Adipocyte (in vitro differentiated cells): ENCODE results near the gene EIF1AD.
A peak's percentile ranks its signal among the peaks of the same experiment; 100 is the strongest.
"Not testable (repeated sequence)": the region's sequence is repeated elsewhere in the genome, so short reads cannot be mapped to it uniquely, and the experiment has no call there.

Experiments used
- DNase-seq: peaks from one replicate; pipeline ENCODE4 v3.0.0-alpha.2; 2015; ENCODE audit warnings: low read depth
- H3K27me3 ChIP-seq: replicated peaks from 2 replicates; pipeline ENCODE4 v1.7.0; 2013; ENCODE audit warnings: mild to moderate bottlenecking, low read length, moderate library complexity; ENCODE audit not compliant: control insufficient read depth, insufficient read depth
- H3K36me3 ChIP-seq: 2 replicates; pipeline ENCODE4 v1.7.0; 2013; ENCODE audit warnings: low read length, mild to moderate bottlenecking, moderate library complexity; ENCODE audit not compliant: control insufficient read depth, insufficient read depth, severe bottlenecking
- H3K4me1 ChIP-seq: 2 replicates; pipeline ENCODE4 v1.7.0; 2013; ENCODE audit warnings: mild to moderate bottlenecking, low read length, moderate library complexity; ENCODE audit not compliant: control insufficient read depth, insufficient read depth
- H3K4me3 ChIP-seq: 2 replicates; pipeline ENCODE4 v1.7.0; 2013; ENCODE audit warnings: mild to moderate bottlenecking, low read length, moderate library complexity
- H3K9ac ChIP-seq: 2 replicates; pipeline ENCODE4 v1.7.0; 2013; ENCODE audit warnings: mild to moderate bottlenecking, low read length, moderate library complexity
- H3K9me3 ChIP-seq: 2 replicates; pipeline ENCODE4 v1.7.0; 2013; ENCODE audit warnings: mild to moderate bottlenecking, low read length, moderate library complexity; ENCODE audit not compliant: control insufficient read depth

The EIF1AD gene

DNA sequence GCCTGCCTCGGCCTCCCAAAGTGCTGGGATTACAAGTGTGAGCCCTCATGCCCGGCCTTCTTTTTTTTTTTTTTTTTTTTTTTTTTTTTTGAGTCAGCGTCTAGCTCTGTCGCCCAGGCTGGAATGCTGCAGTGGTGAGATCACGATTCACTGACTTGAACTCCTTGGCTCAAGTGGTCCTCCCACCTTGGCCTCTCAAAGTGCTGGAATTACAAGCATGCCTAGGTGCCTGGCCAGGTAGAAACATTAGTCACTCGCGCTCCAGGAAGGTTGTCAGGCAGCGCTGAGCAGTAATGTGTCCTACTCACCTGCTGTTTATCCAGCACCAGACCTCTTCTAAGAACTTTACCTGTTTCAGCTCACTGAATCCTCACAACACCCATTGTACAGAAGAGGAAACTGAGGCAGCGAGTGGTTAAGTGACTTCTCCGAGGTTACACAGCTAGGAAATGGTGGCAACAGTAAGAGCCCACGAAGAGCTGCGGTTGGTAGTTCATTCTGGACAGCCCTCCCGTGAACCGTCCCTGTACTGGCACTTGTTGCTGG lies 9.4 kb upstream of the EIF1AD start:
- no peak for DNase-seq
- H3K27me3 ChIP-seq, result peaks cover 4% of the 10 kb centered on the region
- H3K36me3 ChIP-seq, result no peaks in the 10 kb centered on the region
- no peak overlapping the region for H3K4me3 ChIP-seq
- no peaks in the 10 kb centered on the region for H3K9me3 ChIP-seq
- H3K4me1 ChIP-seq, result no peaks in the 10 kb centered on the region
- no peak overlapping the region for H3K9ac ChIP-seq

DNA sequence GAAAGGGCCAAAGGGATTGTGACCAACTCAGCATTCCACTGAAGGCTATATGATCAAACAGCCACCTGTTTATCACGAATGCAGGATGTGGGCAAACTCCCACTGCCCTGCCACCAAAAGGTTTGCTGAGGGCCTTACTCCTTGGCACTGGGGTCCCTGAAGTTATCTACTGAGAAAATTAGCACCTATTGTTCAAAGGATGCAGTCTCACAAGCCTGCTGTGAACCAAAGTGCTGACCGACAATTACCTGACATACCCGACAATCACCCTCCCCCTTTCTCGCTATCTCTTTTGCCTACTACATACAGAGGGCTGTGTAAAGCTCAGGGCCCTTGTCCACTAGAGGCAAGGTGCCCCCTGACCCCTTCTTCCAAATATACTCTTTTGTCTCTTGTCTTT lies 8.1 kb upstream of the EIF1AD start:
- not testable (repeated sequence) for H3K9ac ChIP-seq, H3K4me3 ChIP-seq, H3K27me3 ChIP-seq, H3K36me3 ChIP-seq, DNase-seq, H3K4me1 ChIP-seq, H3K9me3 ChIP-seq

DNA sequence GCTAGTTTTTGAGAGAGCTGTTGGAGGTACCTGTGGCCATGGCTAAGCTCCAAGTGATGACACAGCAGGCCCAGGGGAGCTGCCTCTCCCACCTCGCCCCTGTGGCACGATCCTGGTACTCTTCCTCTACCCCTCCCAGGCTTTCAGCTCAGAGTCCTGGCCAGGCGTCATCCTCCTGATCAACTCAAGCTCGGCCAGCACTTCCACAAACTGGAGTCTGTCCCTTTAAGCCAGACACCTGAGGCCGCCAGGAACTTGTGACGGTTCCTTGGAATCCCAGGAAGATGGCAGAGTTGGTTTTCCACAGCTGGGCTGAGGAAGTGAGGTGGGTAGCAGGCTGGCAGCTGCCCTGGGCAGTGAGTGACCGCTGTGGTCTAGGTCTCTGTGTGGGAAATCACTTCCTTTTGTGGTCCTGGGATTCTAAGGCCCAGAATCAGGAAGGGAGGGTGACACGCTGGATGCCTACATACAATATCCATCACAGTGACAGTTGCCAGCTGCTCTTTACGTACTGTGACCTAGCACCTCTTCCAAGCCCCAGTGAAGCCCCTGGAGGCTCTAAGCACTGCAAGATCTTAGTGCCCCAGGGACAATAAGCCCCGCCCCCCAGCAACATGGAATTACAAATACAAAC lies 6.6 kb upstream of the EIF1AD start:
- Histone ChIP-seq H3K36me3 (peaks cover 17% of the 10 kb centered on the region), H3K9me3 (no peaks in the 10 kb centered on the region), H3K4me1 (no peaks in the 10 kb centered on the region), H3K4me3 (no peak overlapping the region), H3K27me3 (peaks cover 4% of the 10 kb centered on the region), H3K9ac (no peak overlapping the region)
- no peak for DNase-seq

DNA sequence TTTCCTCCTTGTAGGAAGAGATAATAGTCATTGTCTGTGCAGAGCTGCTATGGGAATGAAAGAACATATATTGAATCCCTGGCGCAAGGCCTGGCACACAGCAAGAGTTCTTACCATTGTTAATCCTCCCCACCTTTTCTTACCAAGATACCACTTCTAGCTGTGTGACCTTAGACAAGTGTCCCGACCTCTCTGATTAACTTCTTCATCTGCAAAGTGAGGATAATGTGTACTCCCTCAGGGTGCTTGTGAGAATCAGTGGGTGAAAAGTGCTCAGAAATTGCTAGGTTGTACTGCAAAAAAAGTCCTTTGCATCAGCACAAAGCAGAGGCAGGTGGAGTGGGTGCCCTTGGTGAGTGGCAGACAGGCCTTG lies 6.1 kb upstream of the EIF1AD start:
- Histone ChIP-seq H3K4me3 (no peak overlapping the region), H3K9me3 (no peaks in the 10 kb centered on the region), H3K4me1 (peaks cover 4% of the 10 kb centered on the region), H3K36me3 (peaks cover 17% of the 10 kb centered on the region), H3K27me3 (peaks cover 4% of the 10 kb centered on the region), H3K9ac (no peak overlapping the region)
- no peak for DNase-seq

DNA sequence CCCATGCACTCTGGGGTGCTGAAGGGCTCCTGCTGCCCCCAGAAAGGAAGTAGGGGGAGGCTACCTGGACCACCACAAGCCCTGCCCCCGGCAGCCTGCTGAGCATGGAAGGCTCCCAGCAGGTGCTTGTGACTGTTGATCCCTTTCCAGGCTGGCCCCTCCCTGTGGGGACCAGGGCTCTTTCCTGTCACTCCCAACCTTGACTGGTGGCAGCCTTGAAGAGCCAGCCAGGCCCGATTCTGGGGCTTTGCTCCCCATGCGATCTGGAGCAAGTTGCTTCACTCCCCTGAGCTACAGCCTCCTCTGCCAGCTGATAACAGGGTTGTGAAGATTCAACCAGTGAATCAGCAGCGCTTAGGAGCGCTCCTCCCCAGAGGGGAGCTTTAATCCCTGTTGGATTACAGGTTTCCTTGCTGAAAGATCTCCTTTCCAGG lies 5.3 kb upstream of the EIF1AD start:
- peaks cover 4% of the 10 kb centered on the region for H3K27me3 ChIP-seq
- H3K9ac ChIP-seq, result no peak overlapping the region
- H3K9me3 ChIP-seq, result no peaks in the 10 kb centered on the region
- H3K4me3 ChIP-seq, result no peak overlapping the region
- H3K36me3 ChIP-seq, result peaks cover 17% of the 10 kb centered on the region
- DNase-seq, result no peak
- peaks cover 7% of the 10 kb centered on the region for H3K4me1 ChIP-seq

DNA sequence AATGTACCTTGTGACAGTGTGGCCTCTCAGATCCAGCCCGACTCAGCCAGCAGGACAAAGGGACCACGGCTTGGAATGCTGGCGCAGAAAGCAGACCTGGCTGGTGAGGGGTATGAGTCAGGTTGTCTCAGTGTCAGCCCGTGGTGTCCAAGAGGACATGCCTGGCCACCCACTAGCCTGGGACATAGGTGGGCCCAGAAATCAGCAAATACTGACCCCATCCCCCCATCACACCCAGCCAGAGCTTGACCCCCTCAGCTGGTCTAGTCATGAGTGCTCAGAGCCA lies 4.9 kb upstream of the EIF1AD start:
- Histone ChIP-seq H3K9me3 (no peaks in the 10 kb centered on the region), H3K9ac (no peak overlapping the region), H3K36me3 (peaks cover 17% of the 10 kb centered on the region), H3K4me3 (no peak overlapping the region), H3K4me1 (peaks cover 7% of the 10 kb centered on the region), H3K27me3 (peaks cover 4% of the 10 kb centered on the region)
- no peak for DNase-seq

DNA sequence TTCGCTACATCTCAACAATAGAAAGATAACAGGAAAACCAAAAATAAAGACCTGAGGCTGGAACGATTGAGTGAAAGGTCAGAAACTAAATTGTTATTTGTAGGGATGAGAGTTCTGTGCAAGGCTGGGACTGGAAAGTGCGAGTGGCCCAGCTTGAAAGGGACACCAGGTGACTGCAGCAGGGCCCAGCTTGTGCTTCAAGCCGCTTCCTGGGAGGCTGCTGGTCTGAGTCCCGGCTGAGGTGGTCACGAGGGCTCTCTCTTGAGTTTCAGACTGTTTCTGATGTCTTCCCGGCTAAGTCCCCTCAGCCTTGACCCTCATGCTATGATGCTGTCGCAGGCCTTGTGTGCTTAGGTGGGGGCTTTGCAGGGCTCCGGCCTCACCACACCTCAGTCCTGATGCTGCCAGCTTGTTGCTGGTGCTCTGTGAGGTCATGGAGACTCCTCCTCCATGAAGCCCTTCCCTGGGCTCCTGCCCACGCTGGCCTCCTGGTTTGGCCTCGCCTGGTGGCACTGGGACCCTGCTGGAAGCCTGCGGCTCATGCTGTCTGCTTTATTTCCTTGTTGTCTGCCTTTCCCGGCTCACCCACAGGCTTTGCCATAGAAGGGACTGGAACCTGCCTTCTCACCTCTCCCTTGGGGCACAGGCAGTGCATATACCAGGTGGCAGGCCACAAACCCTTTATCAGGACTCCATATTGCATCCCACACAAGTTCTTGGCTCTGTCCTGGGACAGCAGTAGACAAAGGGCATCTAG lies 4.4 kb upstream of the EIF1AD start:
- Histone ChIP-seq H3K9ac (no peak overlapping the region), H3K9me3 (no peaks in the 10 kb centered on the region), H3K4me3 (no peak overlapping the region), H3K36me3 (peaks cover 17% of the 10 kb centered on the region), H3K4me1 (peaks cover 7% of the 10 kb centered on the region), H3K27me3 (no peaks in the 10 kb centered on the region)
- DNase-seq, result no peak

DNA sequence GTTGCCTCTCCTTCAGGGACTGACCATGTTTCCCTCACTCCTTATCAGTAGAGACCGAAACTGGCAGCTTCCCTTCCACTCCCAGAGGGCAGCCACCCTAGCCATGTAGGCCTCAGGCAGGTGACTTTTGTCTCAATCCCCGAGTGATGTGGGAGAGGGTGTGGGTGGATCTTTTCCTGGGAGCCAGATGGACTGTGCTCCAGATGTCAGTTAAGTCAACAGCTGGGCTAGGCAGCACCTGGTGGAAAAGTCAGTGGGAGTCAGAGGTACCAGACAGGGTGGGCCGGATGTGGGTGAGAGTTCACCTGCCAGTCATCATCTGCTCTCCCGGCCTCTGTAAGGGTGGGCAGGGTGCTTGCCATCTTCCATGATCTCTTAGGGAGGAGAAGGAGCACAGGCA lies 2.2 kb upstream of the EIF1AD start:
- no peak overlapping the region for H3K4me3 ChIP-seq
- no peaks in the 10 kb centered on the region for H3K27me3 ChIP-seq
- no peak overlapping the region for H3K9ac ChIP-seq
- H3K9me3 ChIP-seq, result no peaks in the 10 kb centered on the region
- peaks cover 14% of the 10 kb centered on the region for H3K4me1 ChIP-seq
- DNase-seq, result no peak
- peaks cover 28% of the 10 kb centered on the region for H3K36me3 ChIP-seq

DNA sequence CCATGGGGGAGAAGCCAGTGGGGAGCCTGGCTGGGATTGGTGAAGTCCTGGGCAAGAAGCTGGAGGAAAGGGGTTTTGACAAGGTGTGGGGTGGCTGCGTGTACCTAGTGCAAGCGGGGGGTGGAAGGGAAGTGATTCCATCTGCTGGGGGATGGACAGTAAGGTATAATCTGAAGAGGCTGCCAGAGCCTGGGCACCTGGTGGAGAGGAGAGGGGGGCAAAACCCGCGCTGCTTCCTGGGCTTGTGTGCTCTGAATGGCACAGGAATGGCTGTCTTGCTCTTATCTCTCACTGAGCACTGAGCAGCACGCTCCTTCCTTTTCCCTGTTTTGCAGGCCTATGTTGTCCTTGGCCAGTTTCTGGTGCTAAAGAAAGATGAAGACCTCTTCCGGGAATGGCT lies 1.3 kb upstream of the EIF1AD start:
- H3K36me3 ChIP-seq, result peaks cover 37% of the 10 kb centered on the region
- no peaks in the 10 kb centered on the region for H3K27me3 ChIP-seq
- H3K4me3 ChIP-seq, result peak overlapping the region; percentile 99
- DNase-seq, result no peak
- peaks cover 14% of the 10 kb centered on the region for H3K4me1 ChIP-seq
- no peaks in the 10 kb centered on the region for H3K9me3 ChIP-seq
- peak overlapping the region; percentile 99 for H3K9ac ChIP-seq

DNA sequence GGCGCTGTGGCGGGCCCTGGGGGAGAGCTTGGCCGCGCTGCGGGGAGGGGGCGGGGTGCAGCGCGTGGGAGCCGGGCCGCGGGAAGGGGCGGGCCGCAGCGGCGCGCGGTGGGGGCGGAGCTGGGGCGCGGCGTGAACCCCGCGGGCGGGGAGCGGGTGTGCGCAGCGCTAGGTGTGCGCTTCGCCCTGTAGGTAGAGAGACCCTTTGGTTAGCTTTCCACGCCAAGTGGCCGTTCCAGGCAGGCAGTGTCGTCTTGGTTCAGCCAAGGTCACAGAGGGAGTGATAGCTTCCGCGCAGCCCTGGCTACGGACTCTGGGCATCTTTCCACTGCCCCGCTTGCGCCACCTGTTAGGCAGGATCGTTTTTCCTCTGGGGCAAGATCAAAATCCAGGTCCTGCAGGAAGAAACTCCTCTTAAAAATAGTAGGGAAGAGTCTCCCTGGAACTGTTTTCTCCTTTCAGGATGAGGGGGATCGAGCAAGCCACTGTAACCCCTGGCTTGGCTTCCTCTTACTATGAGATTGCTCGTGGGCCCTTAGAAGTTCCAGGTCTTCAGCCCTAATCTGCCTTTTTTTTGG lies 780 bp upstream of the EIF1AD start:
- H3K4me3 ChIP-seq, result peak overlapping the region; percentile 99
- peaks cover 14% of the 10 kb centered on the region for H3K4me1 ChIP-seq
- DNase-seq, result peak; percentile 74
- no peaks in the 10 kb centered on the region for H3K27me3 ChIP-seq
- H3K9ac ChIP-seq, result peak overlapping the region; percentile 99
- no peaks in the 10 kb centered on the region for H3K9me3 ChIP-seq
- peaks cover 43% of the 10 kb centered on the region for H3K36me3 ChIP-seq

DNA sequence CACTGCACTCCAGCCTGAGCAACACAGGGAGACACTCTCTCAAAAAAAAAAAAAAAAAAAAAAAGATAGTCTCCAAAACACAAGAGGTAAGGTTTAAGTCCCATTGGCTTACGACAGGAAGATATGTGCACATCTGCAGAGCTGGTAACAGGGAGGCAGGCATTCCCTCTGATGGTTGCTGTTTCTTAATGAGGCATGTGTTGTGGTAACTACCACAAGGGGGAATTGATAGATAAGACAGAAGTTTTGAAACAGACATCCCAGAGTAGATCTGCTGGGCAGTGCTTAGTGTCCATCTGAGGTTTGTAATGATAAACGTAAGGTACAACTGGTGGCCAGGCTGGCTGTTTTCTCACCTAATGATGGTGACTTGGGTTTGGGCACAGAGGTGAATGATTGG lies 4.7 kb downstream of the EIF1AD start:
- H3K9me3 ChIP-seq, result no peaks in the 10 kb centered on the region
- H3K4me1 ChIP-seq, result peaks cover 7% of the 10 kb centered on the region
- H3K36me3 ChIP-seq, result peaks cover 40% of the 10 kb centered on the region
- no peak overlapping the region for H3K9ac ChIP-seq
- DNase-seq, result no peak
- H3K27me3 ChIP-seq, result no peaks in the 10 kb centered on the region
- no peak overlapping the region for H3K4me3 ChIP-seq
